HepG2 (cell line): ENCODE data around the gene PARN. TPM values are rescaled to one million over a fixed set of nuclear protein-coding genes. Genes with fewer than 3 reads are reported as not detected.

ENCODE experiments used
- ETV5 ChIP-seq: IDR thresholded peaks from 2 replicates; pipeline ENCODE4 v1.6.1; 2018; ENCODE audit warnings: missing biosample characterization, missing genetic modification reagents, inconsistent platforms, borderline replicate concordance
- GATAD2A ChIP-seq: IDR thresholded peaks from 2 replicates; pipeline ENCODE4 v1.6.1; 2016
- MLLT10 ChIP-seq: sonication (generic); formaldehyde crosslinking; IDR thresholded peaks from 2 replicates; pipeline ENCODE4 v1.4.0; 2020; ENCODE audit warnings: missing genetic modification reagents
- REXO4 ChIP-seq: sonication (generic); formaldehyde crosslinking; IDR thresholded peaks from 2 replicates; pipeline ENCODE4 v1.8.0; 2022; ENCODE audit warnings: missing genetic modification reagents, mild to moderate bottlenecking, borderline replicate concordance
- RNF219 ChIP-seq: sonication (generic); formaldehyde crosslinking; IDR thresholded peaks from 2 replicates; pipeline ENCODE4 v1.5.0; 2020; ENCODE audit warnings: mild to moderate bottlenecking, missing genetic modification reagents
- SIX1 ChIP-seq: sonication (generic); formaldehyde crosslinking; IDR thresholded peaks from 2 replicates; pipeline ENCODE4 v1.4.0; 2020; ENCODE audit warnings: missing genetic modification reagents, borderline replicate concordance
- SKI ChIP-seq: fragments of 450-650 bp; IDR thresholded peaks from one replicate; pipeline ENCODE4 v1.6.1; 2018; ENCODE audit warnings: mild to moderate bottlenecking; ENCODE audit not compliant: partially characterized antibody
- SOX6 ChIP-seq, 2 experiments: fragments of 450-650 bp in 1 of 2; sonication (generic) in 1 of 2; formaldehyde crosslinking in 1 of 2; IDR thresholded peaks; 2 replicates each; pipeline versions ENCODE4 v1.4.0 to v1.6.1; 2017 to 2020; ENCODE audit warnings: antibody characterized with exemption in 1 of 2, mild to moderate bottlenecking in 1 of 2, missing genetic modification reagents in 1 of 2
- TOPORS ChIP-seq: sonication (generic); formaldehyde crosslinking; IDR thresholded peaks from 2 replicates; pipeline ENCODE4 v1.8.0; 2023; ENCODE audit warnings: mild to moderate bottlenecking, missing genetic modification reagents
- ZBTB43 ChIP-seq: sonication (generic); formaldehyde crosslinking; conservative IDR thresholded peaks from 2 replicates; pipeline ENCODE4 v1.4.0; 2020; ENCODE audit warnings: missing genetic modification reagents
- ZNF563 ChIP-seq: sonication (generic); formaldehyde crosslinking; IDR thresholded peaks from 2 replicates; pipeline ENCODE4 v1.8.0; 2022; ENCODE audit warnings: mild to moderate bottlenecking, moderate library complexity, missing genetic modification reagents
- ZNF691 ChIP-seq: sonication (generic); formaldehyde crosslinking; IDR thresholded peaks from 2 replicates; pipeline ENCODE4 v1.4.0; 2020; ENCODE audit warnings: missing genetic modification reagents, low read depth, mild to moderate bottlenecking, borderline replicate concordance
- ZNF724P ChIP-seq: sonication (generic); formaldehyde crosslinking; IDR thresholded peaks from 2 replicates; pipeline ENCODE4 v1.8.0; 2022; ENCODE audit warnings: missing genetic modification reagents, borderline replicate concordance
- ZNF777 ChIP-seq: sonication (generic); formaldehyde crosslinking; IDR thresholded peaks from 2 replicates; pipeline ENCODE4 v1.4.0; 2020; ENCODE audit warnings: missing genetic modification reagents
- polyA plus RNA-seq, 8 experiments: library from polyadenylated mRNA; depleted of rRNA in 3 of 8; stranded (reverse) in 7 of 8; unstranded in 1 of 8; fragments of >200 nt; fragmentation: Illumina TruSeq in 4 of 8; extraction: Trizol in 4 of 8; gene quantifications; 2 replicates each; pipeline versions ENCODE4 v1.2.1 to v1.2.3, GENCODE V29; 2011 to 2016; ENCODE audit warnings: low read depth in 4 of 8, missing spikeins in 1 of 8, mixed read lengths in 1 of 8; ENCODE audit not compliant: insufficient read depth in 1 of 8
- total RNA-seq, 5 experiments: library from RNA; depleted of rRNA; stranded (reverse); fragments of >200 nt; fragmentation: Illumina TruSeq; extraction: Trizol; gene quantifications; 2 replicates each; pipeline ENCODE4 v1.2.3, GENCODE V29; 2016; ENCODE audit warnings: low read depth in 1 of 5
- TF ChIP-seq, protein P1 (sequence below): sonication (generic); formaldehyde crosslinking; IDR thresholded peaks from 2 replicates; pipeline ENCODE4 v1.4.0; 2020; ENCODE audit warnings: low read depth, mild to moderate bottlenecking, missing genetic modification reagents
- TF ChIP-seq, protein P2 (sequence below): sonication (generic); formaldehyde crosslinking; IDR thresholded peaks from 2 replicates; pipeline ENCODE4 v1.8.0; 2022; ENCODE audit warnings: missing genetic modification reagents, mild to moderate bottlenecking, borderline replicate concordance
- TF ChIP-seq, protein P3 (sequence below): sonication (generic); formaldehyde crosslinking; IDR thresholded peaks from 2 replicates; pipeline ENCODE4; 2020; ENCODE audit warnings: missing genetic modification reagents, mild to moderate bottlenecking, borderline replicate concordance

Gene PARN
- total and polyA plus RNA-seq, 2 of the 13 experiments (the other 11 are each of a cell fraction or from before 2014, with no cell fraction given), result 13.3 to 47.6 TPM

DNA sequence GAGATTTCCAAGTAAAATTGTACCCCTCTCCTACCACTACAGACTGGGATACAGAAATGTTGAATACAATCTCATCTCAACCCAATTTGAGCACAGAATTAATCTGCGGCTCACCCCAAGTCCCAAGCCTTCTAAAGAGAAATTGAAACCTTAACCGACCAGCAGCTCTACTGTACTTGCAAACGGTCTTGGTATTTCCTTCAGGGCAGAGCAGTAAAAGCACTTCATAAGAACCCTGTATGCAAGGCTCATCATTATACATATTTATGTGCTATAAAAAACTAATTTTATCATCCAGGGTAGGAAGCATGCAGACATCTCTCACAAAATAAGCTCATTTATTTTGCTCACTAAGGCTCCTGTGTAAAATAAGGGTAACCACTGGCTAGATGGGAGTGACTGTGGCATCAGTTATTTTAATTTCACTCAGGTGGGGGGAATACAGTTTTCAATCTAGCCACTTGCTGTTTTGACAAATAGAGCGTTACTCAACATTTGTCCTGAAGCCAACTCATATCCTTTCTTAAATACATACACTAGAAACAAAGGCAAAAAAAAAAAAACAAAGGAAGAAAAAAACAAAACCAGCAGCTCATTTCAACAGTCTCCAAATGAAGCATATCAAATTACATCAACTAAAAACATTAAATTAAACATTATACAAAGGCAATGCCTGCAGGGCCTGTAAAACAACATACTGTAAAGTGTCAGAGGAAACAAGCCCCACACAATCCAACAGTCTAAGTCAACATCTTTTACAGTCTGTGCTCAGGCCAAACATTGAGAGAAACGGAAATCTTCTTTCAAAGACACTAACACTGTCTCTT is 65.0 kb downstream of the PARN start (continued):
- TF ChIP-seq TOPORS (no peak), ZNF724P (CRISPR knock-in tag) (no peak), ZBTB43 (CRISPR knock-in tag) (no peak), SKI (no peak), RNF219 (CRISPR knock-in tag) (no peak), MLLT10 (CRISPR knock-in tag) (no peak), REXO4 (no peak), GATAD2A (CRISPR knock-in tag) (0 out of 2 replicates have a peak, but pooled peaks have one; percentile 18), SIX1 (CRISPR knock-in tag) (peak; percentile 81; the same call in 1 of the 2 replicates), ZNF691 (no peak), ZNF563 (CRISPR knock-in tag) (no peak), SOX6 (IDR thresholded peaks at IDR 0.05) (no peak), SOX6 (CRISPR knock-in tag; IDR thresholded peaks at IDR 0.05) (peak; percentile 58), ETV5 (CRISPR knock-in tag) (peak; percentile 17; the same call in 1 of the 2 replicates), ZNF777 (CRISPR knock-in tag) (no peak)
- TF ChIP-seq, protein P1, sequence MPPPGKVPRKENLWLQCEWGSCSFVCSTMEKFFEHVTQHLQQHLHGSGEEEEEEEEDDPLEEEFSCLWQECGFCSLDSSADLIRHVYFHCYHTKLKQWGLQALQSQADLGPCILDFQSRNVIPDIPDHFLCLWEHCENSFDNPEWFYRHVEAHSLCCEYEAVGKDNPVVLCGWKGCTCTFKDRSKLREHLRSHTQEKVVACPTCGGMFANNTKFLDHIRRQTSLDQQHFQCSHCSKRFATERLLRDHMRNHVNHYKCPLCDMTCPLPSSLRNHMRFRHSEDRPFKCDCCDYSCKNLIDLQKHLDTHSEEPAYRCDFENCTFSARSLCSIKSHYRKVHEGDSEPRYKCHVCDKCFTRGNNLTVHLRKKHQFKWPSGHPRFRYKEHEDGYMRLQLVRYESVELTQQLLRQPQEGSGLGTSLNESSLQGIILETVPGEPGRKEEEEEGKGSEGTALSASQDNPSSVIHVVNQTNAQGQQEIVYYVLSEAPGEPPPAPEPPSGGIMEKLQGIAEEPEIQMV (CRISPR knock-in tag), result no peak
- TF ChIP-seq, protein P2, sequence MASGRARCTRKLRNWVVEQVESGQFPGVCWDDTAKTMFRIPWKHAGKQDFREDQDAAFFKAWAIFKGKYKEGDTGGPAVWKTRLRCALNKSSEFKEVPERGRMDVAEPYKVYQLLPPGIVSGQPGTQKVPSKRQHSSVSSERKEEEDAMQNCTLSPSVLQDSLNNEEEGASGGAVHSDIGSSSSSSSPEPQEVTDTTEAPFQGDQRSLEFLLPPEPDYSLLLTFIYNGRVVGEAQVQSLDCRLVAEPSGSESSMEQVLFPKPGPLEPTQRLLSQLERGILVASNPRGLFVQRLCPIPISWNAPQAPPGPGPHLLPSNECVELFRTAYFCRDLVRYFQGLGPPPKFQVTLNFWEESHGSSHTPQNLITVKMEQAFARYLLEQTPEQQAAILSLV (CRISPR knock-in tag), result no peak
- TF ChIP-seq, protein P3, sequence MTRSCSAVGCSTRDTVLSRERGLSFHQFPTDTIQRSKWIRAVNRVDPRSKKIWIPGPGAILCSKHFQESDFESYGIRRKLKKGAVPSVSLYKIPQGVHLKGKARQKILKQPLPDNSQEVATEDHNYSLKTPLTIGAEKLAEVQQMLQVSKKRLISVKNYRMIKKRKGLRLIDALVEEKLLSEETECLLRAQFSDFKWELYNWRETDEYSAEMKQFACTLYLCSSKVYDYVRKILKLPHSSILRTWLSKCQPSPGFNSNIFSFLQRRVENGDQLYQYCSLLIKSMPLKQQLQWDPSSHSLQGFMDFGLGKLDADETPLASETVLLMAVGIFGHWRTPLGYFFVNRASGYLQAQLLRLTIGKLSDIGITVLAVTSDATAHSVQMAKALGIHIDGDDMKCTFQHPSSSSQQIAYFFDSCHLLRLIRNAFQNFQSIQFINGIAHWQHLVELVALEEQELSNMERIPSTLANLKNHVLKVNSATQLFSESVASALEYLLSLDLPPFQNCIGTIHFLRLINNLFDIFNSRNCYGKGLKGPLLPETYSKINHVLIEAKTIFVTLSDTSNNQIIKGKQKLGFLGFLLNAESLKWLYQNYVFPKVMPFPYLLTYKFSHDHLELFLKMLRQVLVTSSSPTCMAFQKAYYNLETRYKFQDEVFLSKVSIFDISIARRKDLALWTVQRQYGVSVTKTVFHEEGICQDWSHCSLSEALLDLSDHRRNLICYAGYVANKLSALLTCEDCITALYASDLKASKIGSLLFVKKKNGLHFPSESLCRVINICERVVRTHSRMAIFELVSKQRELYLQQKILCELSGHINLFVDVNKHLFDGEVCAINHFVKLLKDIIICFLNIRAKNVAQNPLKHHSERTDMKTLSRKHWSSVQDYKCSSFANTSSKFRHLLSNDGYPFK (CRISPR knock-in tag), result no peak
